GM19397 (cell line): ENCODE measurements around the gene MED14.
"Not testable (repeated sequence)": the region's sequence is repeated elsewhere in the genome, so short reads cannot be mapped to it uniquely, and the experiment has no call there.

Experiments
- ATAC-seq: cut with Tn5 transposase; IDR thresholded peaks from one replicate; pipeline ENCODE4 v1.9.1; 2021; ENCODE audit warnings: mild to moderate bottlenecking, moderate library complexity; ENCODE audit not compliant: unreplicated experiment

Gene MED14

DNA sequence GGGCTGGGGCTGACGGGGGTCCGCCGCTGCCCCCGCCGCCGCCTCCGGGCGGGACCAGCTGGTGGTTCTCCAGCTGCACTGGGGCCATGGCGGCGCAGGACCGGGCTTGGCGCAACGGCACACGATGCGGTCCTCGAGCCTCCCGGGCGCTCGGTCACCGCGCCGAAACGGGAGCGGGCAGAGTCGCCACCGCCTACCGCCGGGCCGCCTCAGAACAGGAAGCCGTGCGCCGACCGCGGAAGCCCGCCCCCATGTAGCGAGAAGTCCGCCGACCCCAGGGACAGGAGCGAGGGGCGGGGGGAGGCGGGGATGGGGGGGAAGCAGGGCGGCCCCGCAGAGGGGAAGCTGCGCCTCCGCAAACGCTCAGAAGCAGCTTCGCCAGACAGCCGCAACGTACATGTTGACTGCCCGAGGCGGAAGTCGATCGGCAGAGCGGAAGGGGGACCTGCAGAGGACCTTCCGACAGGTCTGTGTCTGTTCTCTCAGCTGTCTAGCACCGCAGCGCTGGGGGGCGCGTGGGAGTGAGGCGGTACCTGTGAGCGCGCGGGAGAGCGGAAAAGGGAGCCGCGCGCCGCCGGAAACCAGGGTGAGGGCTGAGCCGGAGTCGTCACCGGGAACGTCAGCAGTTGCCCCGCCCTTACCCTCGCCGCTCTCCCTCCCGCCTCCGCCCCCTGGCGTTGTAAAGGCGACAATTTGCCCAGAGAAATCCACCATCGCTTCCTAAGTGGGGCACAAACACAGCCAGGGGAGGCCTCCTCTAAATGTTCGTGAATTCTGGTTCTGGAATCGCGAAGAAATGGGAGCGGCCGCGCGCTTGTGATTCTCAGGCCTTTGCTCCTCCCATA lies at the start of gene MED14:
Gene MED14, minus strand, starts transcription at position 218 of the 845 bp plus-strand sequence. Its CDS starts 130 bp downstream, at position 88.
- peak; percentile 90 for ATAC-seq

DNA sequence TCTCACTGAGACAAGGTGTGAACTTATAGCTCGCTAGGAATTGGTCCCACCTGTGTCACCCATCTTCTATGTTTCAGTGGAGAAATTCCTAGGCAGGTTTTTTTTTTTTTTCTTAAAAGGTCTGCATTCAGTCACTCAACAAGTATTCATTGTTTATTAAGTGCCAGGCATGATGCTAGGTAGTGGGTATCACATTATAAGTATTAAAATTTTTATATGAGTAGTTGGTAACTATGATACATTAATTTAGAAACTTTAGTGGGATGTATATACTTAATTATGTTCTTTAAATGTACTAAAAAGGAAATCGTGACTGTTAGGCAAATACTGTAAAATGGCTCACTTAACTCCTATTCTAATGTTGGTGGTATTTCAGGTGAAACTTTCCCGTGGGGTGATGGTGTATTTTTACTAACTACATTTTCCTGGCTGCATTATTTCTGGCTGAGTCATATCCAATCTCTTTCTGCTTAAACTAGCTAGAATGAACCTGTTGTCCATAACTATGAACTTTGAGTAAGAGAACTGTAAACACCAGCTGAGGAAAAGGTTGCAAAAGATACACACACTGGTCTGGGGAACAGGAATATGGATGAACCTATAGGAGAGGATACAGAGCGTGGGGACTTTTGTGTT lies 49.3 kb upstream of the MED14 start:
- ATAC-seq, result no peak

DNA sequence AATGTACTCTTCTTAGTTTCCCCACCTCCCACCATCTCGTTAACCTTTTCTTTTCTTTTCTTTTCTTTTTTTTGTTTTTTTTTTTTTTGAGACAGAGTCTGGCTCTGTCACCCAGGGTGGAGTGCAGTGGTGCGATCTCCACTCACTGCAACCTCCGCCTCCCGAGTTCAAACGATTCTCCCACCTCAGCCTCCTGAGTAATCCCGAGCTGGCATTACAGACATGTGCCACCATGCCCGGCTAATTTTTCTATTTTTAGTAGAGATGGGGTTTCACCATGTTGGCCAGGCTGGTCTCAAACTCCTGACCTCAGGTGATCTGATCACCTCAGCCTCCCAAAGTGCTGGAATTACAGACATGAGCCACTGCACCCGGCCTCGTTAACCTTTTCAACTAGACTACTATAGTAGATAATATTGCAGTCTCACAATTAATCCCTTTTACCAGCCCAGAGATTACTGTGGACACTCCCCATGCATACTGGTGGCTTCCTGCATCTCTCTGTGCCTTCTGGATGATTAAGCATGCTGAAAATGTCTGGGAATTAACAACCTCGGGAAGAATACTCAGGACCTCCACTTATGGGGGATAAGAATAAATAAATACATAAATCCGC lies 47.4 kb upstream of the MED14 start:
- ATAC-seq, result not testable (repeated sequence)

DNA sequence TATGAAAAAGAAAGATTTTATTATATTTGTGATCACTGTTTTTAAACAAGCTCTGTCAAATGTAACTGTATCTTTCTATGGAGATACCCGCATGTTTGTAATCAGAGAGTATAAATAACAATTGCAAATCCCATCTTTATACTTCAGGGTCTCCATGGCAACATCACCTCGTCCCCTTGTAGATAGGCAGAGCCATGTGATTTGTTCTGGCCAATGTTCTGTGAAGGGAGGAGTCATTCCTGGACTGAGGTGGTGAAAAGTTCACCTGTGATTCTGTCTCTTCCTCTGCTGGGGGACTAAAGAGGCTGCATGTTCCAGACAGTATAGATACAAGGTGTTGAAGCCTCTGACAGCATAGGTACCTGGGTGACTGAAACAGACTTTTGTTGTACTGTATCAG lies 45.6 kb upstream of the MED14 start:
- ATAC-seq, result no peak

DNA sequence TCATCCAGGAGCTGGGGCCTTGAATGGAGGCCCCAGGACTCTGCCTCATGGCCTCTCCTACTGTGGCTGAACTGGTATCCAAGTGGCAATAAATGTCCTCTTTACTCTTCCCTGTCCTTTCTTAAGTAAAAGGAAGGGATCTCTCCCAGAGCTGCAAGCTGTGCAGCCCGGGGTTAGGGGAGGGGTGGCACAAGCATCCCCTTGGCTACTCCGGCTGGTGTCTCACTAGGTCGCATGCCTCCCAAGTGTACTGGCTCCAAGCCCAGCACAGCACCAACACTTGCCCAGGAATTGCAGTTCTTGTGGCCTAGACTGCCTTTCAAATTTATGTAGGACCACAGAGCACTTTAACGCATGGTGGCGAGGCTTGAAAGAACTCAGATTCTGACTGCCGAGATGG lies 44.7 kb upstream of the MED14 start:
- ATAC-seq, result no peak

DNA sequence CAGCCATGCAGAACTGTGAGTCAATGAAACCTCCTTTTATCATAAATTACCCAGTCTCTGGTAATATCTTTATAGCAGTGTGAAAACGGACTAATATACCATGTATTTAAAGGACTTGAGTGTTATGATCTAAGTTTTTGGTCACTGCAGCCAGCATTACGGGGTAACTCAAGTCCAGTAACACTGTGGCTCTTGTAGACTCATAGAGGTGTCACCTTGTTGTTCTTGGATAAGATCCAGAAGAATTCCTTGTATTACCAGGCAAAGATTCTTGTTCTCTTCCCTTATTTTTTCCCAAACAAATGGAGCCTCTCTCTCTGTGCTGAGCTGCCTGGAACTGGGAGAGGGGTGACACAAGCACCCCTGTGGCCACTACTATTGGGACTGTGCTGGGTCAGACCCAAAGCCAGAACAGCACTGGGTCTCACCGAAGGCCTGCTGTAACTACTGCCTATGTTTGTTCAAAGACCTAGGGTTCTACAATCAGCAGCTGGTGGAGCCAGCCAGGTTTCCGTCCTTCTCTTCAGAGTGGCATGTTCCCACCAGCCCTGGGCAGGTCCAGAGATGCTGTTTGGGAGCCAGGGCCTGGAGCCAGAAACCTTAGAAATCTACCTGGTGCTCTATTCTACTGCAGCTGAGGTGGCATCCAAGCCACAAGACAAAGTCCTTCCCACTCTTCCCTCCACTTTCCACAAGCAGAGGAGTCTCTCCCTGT lies 43.7 kb upstream of the MED14 start:
- ATAC-seq, result no peak

DNA sequence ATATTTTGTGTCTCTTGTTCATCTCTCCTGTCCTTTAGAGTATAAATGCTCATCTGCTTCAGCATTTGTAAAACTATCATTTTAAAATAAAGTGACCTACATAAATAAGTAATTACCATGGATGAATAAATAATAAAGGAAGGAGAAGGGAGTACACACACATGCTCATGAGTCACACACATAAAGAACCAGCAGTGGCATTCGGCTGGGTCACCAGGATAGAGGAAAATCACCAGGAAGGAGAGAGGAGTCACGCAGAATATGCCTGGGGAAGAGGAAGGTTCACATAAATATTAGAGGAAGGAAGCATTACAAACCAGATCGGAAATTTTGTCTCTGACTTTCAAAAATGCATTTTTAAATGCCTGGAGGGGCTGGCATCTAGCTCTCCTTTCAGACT lies 38.5 kb upstream of the MED14 start:
- no peak for ATAC-seq

DNA sequence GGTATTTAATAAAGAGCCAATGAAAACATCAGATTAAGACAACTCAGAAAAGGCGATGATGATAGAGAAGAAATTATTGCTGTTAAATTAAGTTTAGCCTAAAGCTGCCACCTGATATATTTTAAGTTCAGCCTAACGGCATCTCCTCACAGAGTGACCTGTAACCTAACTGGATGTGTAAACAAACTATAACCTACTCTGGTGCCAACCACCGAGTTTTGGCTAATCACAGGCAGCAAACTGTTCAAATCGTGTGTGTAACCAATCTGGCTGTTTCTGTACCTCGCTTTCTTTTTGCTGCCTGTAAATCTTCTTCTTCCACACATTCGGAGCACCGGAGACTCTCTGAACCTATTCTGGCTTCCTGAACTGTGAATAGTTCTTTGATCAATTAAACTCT lies 37.8 kb upstream of the MED14 start:
- ATAC-seq, result no peak

DNA sequence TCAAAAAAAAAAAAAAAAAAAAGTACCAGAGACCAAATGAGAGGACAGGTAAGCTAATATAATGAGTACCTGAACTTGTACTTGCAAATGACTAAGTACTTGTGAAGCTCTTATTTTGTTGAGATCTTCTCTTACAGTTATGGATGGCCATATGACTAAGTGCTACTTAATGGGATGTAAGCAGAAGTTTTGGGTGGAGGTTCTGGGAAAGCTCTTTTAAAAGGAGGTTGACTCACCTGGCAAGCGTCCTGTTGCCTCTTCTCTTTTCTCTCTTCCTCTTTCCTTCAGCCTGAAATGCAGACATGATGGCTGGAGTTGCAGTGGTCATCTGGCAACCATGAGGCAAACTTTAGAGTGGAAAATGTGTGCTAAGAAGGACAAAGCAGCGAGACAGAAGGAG lies 36.9 kb upstream of the MED14 start:
- ATAC-seq, result no peak

DNA sequence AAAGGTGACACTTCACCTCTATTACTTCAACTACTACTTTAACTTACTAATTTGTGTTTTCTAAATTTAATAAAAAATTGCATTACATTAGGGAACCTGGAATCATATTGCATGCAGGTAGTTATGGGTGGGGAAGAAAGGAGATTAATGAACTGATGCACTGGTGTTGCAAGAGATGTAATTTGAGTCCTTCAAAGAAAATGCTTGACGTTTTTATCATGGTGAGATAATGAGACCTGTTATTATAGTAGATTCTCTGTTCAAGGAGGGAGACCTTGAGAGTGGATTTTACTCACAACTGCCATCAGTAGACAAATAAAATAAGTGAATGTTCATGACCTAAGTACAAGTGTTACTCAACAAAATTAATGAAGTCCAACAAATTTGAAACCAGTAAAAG lies 26.4 kb upstream of the MED14 start:
- ATAC-seq, result no peak

DNA sequence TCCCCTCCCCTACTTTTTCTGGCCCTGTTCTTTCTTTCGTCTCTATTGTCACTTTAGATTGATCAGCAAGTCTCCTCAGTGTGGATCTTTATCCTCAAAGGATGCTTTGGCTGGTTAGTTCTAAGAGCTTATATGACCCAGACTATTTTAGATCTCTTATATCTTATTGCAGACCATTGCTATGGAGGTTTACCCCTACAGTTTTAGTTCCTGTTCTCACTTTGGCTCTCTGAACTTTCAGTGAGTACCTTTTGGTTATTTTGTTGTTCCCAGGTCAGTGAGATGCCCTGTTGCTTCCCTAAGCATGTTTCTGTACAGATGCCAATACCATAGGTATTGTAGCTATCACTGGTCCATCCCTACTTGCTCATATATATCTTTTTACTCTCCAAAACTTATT lies 24.0 kb upstream of the MED14 start:
- no peak for ATAC-seq

DNA sequence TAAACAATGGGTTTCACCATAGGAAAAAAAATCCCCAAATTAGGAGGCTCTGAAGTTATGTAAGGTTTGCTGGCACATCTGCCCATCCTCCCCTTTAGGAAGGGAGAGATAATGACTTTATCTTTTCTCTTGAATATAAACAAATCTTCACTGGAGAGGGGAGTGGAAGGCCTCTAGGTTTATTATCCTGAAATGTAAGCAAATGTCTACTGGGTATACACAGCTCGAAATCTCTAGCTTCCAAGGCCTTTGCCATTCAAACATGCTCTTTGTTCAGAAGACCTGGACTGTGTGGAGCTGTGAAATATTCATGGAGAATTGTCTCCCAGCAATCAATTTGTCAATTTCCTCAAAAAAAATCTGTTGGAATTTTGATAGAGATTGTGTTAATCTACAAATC lies 21.7 kb upstream of the MED14 start:
- no peak for ATAC-seq

DNA sequence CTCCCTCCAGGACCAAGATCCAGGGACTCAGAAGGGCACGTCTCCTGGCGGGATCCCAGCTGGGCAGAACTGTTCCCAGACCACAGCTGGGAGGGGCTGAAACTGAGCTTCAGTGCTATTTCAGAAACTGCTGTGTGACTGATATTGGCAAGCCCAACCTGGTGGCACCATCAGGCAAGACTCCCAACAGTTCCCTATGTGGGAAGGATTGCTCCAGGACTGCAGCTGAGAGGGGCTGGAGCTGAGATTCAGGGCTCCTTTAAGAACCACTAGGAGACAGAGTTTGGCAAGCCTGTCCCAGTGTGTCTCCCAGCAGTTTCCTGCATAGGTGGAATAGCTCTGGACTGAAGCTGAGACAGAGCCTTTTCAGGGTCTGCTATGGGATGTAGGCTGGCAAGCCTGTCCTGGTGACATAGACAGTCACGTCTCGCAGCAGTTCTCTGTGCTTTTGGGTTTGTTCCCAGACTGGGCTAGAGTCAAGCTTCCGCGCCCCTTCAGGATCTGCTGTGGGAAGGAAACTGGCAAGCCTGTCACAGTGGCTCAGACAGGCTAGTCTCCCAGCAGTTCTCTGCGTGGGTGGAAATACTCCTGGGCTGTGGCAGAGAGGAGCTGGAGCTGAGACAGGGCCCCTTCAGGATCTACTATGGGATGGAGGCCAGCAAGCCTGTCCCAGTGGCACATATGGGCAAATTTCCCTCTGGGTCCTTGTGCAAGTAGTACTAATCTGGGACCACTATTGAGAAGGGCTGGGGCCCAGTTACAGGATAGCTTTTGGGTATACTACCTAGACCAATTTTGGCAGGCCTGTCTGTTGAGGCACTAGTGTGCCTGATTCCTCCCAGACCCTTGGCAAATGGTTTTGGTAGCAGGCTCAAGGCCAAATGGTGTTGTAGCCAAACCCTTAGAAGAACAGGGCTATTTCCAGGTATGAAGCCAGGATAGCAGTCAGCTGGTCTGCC lies 20.2 kb upstream of the MED14 start:
- ATAC-seq, result no peak

DNA sequence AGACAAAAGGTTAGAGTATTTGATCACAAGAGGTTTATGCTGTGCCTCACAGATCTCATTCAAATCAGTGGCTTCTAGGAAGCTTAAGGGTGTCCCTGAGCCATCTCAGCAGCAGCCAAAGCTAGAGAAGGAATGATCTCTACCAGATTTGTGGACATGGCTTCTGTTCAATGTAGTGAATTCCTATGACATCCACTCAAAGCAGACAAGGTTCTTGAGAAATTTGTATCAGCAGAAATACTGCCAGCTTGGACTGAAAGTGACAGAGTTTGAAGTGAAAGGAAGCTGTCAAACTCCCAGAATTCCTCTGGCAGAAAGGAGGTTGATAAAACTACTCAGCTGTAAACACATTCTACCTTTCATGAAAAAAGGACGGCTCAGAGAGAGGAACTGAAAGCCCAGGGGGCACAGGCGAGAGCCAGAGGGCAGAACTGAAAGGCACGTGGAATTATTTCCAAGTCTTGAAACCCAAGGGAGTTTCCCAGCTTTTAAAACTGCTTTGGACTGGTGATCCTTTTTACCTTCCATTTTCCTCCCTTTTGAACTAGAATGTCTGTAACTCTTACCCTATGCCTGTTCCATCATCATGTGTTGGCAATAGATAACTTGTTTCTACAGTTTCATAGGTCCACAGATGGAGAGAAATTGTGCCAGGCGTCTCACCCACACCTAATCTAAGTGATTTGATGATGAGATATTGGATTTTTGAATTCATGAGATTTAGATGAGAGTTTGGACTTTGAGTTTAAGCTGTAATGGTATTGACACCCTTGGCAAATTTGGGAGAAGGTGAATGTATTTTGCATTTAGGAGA lies 14.5 kb upstream of the MED14 start:
- no peak for ATAC-seq

DNA sequence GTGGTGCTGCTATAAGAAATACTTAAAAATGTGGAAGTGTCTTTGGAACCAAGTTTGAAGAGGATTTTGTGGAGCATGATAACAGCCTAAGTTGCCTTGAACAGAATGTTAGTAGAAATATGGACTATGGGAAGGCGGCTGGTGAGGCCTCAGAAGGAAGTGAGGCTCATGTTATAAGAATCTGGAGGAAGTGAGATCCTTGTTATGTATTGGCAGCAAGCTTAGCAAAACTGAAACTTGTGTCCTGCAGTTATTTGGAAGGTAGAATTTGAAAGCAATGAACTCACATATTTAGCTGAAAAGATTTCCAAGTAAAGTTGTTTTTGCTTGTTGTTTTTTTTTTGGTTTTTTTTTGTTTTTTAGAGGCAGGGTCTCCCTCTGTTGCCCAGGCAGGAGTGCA lies 13.6 kb upstream of the MED14 start:
- ATAC-seq, result no peak

DNA sequence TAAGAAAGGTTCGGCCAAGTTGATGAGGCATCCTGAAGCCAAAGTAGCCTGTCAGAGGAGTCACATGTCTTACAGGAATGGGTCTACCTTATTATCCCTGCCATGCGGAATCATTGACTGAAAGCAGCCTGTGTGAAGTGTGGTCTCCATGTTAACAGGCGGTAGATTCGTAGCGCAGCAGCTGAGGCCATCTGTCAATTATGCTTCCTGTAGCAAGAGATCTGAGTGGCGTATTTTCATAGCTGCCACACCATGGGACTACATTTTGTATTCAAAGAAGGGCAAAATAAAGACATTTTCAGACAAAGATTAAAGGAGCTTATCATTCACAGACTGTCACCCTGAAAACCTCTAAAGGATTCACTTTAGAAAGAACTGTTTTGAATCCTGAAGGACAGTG lies 11.2 kb upstream of the MED14 start:
- ATAC-seq, result no peak

DNA sequence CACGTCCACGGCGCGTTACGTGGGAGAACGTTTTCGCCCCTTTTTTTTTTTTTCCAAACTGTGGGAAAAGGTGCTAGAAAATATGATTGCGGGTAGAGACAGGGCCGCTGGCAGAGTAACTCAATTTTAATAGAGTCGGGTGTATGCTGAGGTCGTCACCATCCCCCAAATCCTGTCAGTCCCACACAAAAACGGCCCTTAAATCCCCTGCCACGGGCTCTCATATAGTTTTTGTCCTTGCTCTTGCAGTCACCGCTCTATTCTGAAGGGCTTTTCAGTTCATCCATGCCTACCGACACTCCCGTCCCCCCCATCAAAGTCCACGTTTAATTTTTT lies 796 bp upstream of the MED14 start:
- no peak for ATAC-seq

DNA sequence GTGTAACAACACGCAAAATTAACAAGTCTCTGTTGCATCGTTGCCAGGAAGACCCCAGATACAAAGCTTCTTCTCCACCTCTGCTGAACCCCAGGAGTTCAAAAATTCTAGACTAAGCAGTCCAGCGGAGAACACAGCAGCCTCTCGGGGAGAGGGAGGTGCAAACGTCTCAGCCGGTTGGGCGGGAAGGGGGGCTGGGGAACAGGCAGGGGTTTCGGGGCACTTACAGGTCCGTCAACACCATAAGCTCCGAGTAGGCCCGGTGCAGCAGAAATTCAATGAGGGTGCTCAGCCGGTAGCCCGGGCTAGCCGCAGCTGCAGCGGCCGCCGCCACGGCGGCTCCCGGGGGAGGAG lies 394 bp downstream of the MED14 start:
- ATAC-seq, result no peak

DNA sequence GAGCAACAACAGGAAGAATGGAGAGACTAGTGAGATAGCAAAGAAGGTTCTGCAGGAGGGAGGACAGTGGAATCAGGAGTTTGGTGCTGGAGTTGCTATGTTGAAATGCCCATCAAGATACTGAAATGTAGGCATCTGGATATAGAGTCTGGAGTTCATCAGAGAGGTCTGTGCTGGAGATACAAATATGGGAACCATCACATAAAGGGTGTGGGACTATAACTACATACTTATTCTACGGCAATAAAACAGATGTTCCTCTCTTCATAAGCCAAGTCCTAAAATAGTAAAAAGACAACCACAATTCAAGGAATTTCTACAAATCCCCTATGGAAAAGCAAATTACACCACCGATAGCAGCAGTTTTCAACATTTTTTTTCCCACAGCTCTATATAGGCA lies 1.6 kb downstream of the MED14 start:
- no peak for ATAC-seq

DNA sequence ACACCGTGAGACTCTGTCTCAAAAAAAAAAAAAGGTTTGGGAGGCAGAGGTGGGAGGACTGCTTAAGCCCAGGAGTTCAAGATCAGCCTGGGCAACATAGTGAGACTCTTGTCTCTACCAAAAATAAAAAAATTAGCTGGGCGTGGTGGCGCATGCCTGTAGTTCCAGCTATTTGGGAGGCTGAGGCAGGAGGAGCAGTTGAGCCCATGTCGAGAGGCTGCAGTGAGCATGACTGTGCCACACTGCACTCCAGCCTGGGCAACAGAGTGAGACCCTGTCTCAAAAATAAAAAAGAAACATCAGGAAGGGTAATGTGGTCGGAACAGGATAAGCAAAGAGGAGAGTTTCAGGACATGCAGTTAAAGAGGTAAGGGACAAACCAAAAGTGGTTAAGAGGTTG lies 2.8 kb downstream of the MED14 start:
- ATAC-seq, result not testable (repeated sequence)
